ENCODE measurements around the gene BICDL2.
A peak's percentile ranks its signal among the peaks of the same experiment; 100 is the strongest.
"Not testable (repeated sequence)": the region's sequence is repeated elsewhere in the genome, so short reads cannot be mapped to it uniquely, and the experiment has no call there.

BICDL2 gene

DNA sequence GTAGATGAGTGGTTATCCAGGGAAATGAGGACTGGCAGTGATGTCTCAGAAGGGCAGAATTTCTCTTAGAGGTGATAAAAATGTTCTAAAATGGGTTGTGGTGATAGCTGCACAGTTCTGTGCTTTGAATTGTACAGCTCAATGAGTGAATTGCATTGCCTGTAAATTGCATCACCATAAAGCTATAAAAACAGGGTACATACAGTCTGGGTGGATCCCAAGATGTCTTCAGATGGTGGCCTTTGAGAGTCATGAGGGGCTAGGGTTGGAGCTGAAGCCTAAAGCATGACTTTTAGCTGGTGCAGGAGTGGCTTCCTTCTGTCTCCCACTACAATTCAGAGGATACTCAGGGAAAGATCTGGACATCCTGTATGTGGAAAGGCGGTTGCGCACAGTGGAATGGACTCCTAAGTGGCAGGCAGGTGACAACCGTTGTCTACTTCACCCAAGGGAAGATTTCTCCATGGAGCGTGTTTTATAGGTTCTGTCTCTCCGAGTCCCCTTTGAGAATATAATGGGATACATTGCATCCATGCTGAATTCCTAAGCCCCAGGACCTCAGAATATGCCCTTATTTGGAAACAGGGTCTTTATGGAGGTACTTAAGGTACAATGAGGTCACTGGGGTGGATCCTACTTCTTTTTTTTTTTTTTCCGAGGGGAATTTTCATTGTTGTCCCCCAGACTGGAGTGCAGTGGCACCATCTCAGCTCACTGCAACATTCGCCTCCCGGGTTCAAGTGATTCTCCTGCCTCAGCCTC, 27.1 kb upstream of the BICDL2 start:
- DNase-seq: no peak

DNA sequence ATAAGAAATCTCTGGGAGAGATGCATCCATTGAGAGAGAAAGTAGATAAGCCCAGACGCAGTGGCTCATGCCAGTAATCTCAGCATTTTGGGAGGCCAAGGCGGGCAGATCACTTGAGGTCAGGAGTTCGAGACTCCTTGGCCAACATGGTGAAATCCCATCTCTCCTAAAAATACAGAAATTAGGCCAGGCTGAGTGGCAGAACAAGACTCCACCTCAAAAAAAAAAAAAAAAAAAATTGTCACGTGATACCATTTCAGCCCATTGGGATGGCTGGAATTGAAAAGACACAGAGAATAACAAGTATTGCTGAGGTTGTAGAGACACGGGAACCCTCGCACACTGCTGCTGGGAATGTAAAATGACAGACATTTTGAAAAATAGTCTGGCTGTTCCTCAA, 25.8 kb upstream of the BICDL2 start:
- no peak for DNase-seq

DNA sequence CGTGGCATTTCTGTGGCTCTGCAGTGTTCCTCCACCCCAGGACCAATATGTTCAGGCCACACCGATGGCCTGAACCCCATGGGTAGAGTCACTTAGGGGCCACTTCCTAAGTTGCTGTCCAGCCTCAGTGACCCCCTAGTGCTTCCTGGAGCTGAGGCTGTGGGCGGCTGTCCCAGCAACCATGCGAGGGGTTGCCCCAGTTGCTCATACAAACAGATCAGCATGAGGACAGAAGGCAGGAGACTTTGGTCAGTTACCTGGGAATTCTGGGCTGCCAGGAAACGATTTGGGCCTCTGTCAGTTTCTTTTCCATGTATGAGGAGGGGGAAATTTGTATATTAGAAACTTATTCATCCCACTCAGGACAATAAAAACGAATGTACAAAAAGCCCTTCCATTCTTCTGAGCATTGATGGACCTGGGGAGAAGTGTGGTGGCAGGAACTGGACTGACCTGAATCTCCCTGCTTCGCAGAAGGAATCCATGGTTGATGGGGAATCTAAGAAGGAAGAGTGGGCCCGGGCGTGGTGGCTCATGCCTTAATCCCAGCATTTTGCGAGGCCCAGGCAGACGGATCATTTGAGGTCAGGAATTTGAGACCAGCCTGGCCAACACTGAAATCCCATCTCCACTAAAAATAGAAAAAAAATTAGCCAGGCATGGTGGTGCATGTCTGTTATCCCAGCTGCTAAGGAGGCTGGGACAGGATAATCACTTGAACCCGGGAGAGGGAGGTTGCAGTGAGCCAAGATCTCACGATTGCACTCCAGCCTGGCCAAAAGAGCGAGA, 23.8 kb upstream of the BICDL2 start:
- DNase-seq: no peak

DNA sequence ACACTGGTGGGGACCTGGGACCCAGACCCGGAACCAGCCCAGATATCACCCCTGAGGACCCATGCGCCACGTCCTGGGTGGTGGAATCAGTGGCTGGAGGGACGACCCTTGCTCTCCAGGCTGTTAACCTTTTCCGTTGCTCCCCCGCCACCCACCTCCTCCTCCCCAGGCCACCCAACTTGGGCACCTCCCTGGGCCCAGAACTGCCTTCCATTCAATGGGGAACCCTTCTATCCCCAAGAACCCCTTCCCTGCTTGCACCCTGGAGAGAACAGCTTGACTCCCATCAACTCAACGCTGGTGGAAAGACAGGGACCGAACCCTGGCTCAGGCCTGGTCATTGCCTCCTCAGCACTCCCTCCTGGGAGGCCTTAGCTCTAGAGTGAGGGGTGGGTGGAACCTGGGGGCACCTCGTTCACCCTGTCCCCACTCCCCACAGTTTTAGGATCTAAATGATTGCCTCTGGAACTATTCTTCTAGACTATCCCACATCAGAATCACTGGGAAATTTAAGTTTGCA, 23.0 kb upstream of the BICDL2 start:
- no peak for DNase-seq

DNA sequence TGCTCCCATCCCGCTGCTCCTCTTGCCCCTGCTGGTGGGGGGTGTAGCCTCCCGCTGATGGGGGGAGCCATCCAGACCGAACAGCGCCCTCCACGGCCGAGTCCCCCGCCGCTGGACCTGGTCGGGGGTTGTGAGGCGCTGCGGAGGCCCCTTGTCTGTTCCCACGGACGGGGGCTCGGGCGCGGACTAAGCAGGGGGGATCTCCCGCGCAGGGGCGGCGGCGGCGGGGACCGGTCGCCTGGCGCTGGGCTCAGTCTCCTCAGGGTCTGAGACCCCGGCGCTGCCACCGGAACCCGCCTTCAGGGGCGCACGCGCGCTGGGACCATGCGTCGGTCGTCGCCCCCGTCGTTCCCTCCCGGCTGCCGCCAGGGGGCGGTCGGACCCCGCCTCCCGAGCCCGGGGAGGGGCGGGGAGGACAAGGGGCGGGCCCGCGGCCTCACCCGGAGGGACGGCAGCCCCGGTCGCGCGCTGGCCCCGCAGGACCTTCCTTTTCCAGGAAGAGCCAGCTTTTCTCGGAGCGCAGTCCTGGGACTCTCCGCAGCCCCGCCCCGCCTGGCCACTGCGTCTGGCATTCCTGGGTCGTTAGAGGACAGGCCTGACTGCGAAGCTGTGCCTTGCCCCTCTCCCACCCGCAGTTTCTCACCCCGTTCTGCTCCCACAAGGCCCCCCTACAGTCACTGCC, 22.4 kb upstream of the BICDL2 start:
- peak; percentile 91 for DNase-seq

DNA sequence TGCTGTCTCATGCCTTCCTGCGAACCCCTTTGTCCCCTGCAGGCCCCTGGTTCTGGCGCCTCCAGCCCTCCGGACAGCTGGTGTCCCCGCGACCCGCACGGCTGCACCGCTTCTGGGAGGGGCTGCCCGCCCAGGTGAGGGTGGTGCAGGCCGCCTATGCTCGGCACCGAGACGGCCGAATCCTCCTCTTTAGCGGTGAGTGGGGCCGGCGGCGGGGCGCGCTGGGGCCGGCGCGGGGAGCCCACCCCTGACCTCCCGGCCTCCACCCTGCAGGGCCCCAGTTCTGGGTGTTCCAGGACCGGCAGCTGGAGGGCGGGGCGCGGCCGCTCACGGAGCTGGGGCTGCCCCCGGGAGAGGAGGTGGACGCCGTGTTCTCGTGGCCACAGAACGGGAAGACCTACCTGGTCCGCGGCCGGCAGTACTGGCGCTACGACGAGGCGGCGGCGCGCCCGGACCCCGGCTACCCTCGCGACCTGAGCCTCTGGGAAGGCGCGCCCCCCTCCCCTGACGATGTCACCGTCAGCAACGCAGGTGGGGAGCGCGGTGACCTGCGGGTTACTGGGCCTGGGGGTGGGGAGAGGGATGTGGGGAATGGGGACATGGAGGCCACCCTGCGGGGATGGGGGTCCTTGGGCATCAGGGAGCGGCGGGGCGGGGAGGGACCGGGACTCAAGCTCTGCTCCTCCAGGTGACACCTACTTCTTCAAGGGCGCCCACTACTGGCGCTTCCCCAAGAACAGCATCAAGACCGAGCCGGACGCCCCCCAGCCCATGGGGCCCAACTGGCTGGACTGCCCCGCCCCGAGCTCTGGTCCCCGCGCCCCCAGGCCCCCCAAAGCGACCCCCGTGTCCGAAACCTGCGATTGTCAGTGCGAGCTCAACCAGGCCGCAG, 21.6 kb upstream of the BICDL2 start:
- DNase-seq: peak; percentile 73

DNA sequence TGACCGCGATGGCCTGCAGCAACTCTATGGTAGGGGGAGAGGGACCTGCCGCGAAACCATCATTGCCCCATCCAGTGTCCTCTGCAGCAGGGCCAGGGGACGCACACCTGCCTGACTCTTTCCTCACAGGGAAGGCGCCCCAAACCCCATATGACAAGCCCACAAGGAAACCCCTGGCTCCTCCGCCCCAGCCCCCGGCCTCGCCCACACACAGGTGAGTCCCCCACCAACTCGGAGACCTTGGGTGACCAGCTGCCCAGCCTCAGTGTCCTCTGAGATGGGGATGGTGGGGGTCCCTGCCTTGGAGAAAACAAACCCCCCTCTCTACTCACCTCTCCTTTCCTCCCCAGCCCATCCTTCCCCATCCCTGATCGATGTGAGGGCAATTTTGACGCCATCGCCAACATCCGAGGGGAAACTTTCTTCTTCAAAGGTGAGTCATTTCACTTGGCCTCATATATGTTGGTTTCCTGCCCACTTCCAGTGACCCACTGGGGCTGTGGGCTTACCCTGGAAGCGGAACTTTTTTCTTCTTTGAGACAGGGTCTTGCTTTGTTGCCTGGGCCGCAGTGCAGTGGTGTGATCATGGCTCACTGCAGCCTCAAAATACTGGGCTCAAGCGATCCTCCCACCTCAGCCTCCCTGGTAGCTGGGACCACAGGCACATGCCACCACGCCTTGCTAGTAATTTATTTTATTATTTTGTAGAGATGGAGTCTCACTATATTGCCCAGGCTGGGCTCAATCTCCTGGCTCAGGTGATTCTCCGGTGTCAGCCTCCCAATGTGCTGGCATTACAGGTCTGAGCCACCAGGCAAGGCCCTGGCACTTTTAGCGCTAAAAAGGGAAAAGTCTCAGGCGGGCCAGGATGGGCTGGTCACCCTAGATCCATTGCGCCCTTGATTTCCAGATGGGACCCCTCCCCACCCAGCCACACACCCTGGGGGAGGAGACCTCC, 20.7 kb upstream of the BICDL2 start:
- DNase-seq: no peak

DNA sequence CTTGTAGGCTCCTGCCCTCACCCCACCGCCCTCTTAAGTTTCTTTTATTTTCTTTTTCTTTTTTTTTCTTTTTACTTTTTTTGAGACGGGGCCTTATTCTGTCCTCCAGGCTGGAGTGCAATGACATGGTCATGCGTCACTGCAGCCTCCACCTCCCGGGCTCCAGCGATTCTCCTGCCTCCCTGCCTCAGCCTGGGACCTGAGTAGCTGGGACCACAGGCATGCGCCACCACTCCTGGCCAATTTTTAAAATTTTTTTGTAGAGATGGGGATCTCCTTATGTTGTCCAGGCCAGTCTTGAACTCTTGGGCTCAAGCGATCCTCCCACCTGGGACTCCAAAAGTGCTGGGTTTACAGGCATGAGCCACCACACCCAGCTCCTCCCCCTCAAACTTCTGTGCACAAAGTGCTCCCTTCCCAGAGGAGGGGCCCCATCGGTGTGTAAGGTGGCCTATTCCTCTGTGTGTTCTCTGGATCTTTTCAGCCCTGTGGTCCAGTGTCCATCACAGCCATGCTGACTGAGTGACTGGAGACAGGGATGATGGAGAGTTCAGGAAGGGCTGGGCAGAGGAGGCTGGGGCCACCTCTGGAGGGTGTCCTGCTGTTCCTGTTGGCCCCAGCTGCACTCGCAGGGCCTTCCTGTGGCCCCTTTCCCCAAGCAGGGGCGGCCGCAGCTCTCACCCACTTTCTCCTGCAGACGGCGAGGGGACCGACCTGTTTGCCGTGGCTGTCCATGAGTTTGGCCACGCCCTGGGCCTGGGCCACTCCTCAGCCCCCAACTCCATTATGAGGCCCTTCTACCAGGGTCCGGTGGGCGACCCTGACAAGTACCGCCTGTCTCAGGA, 19.8 kb upstream of the BICDL2 start:
- DNase-seq: no peak

DNA sequence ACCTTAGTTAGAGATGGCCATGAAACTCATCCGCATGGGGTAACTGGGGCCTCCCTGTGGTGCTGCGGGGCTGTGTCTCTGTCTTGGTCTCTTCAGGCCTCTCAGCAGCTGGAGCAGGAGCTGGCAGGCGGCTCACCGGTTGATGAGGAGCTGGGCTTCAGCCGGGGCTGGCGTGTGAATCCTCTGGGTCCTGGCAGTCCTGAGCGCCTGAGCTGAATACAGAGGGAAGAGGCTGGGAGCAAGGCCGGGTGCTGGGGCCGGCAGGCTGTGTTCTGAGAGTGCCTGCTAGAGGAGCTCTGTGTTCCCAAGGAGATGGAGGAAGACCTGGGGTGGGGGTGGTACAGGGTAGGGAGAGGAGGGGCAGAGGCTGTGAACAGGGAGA, 19.0 kb upstream of the BICDL2 start:
- DNase-seq: not testable (repeated sequence)

DNA sequence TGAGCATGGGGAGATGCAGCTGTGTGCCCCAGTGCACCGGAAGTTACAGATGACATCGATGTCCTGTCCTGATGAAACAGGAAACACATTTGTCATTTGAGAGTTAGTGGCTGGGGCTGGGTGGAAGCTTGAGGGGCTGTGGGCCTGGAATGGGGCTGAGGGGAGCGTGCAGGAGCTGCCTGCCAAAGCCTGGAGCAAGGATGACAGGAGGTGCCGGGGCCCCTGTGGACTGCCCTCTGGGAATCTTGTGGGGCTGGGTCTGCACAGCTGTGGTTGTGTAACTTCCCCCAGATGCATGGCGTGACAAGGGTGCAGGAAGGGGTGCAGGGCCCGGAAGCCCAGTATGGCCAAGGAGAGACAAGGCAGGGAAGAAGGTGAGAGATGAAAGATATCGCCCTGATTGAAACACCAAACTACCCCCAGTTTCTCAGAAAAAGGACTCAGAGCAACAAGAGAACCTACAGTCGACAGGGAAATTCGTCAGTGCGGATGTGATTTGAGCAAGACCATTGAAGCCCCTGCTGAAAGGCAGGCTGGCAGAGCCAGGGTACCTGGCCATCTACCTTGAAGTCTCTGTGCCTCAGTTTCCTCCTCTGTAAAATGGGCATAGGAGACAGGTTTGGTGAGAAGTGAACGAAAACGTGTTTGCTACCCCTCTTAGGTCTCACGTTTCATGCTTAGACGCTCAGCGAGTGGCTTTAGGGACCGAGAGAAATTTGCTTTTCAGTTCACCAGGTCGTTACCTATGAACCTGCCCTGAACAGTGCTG, 18.4 kb upstream of the BICDL2 start:
- DNase-seq: peak; percentile 40

DNA sequence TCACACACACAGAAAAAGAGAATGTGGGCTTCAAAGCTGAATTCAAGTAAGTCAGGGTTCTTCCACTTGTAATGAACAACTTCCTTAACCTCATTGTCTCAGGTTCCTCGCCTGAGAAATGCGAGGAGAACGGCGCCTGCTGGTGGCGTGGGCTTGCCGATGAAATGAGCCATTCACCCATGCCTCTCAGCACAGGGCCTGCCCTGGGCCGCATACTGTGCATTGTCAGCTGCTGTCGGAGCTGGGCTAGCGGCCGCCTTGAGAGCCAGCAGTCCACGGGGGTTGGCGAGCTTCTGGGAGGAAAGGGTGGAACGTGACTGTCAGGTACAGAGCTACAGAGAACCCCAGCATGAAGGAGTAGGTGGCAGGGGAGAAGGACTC, 16.6 kb upstream of the BICDL2 start:
- DNase-seq: peak; percentile 53

DNA sequence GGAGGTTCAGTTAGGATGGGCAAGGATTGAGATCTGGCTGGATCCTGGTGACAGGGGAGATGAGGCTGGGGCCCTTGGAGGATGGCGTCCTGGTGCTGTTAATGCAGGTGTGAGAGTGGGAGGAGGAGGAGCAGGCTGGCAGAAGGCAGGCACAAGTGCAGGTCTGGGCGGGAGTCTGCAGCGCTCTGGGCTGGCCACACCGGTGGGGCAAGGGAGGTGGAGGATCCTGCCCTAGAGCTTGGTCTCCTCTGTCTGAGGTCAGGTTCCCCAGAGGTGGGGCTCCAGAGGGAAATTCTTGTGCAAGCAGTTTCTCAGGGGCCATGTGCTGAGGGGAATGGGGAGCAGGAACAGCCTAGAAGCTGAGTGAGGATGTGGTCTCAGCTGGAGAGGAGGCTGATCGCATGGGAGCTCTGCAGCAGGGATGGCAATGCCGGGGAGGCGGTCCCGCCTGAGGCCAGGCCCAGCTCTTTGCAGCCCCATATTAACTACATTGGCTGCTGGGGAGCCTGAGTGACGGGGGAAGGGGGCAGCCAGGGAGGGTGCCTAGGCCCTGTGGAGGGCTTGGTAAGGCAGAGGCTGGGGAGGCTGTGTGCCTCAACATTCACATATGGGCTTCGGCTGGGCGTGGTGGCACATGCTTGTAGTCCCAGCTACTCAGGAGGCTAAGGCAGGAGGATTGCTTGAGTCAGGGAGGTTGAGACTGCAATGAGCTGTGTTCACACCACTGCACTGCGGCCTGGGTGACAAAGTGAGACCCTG, 16.0 kb upstream of the BICDL2 start:
- not testable (repeated sequence) for DNase-seq

DNA sequence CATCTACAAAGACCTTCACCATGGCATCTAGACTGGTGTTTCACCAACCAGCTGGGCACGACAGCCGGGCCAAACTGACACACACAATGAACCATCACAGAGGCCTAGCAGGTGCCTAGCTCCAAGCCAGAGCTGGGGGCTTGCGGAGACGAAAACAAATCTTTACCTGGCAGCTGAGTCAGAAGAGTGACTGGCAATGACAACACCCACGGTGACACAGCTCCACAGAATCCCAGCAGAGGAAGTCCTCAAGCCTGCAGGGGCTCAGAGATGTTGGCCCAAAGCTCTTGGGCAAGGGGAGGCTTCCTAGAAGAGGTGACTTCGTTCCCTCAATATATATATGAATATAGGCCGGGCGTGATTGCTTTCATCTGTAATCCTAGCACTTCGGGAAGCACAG, 14.8 kb upstream of the BICDL2 start:
- DNase-seq: no peak

DNA sequence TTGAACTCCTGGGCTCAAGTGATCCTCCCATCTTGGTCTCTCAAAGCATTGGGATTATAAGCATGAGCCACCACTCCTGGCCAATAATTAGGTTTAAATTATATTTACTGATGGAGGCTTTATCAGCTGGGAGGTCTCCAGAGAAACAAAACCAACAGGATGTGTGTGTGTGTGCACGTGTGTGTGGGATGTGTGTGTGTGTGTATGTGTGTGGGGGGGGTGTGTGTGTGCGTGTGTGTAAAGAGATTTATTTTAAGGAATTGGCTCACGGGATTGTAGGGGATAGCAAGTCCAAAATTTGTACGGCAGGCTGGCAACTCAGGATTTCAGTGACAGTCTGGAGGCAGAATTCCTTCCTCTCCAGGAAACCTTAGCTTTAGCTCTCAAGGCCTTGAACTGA, 14.3 kb upstream of the BICDL2 start:
- no peak for DNase-seq

DNA sequence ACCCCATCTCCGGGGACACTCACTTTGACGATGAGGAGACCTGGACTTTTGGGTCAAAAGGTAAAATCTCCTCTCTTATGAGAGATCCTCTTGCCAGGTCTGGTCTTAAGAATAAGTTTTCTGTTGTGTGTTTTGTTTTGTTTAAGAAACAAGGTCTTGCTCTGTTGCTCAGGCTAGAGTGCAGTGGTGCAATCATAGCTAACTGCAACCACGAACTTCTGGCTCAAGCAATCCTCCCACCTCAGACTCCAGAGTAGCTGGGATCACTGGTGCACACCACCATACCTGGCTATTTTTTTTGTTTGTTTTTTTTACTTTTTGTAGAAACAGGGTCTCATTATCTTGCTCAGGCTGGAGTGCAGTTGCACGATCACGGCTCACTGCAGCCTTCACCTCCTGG, 13.7 kb upstream of the BICDL2 start:
- DNase-seq: no peak

DNA sequence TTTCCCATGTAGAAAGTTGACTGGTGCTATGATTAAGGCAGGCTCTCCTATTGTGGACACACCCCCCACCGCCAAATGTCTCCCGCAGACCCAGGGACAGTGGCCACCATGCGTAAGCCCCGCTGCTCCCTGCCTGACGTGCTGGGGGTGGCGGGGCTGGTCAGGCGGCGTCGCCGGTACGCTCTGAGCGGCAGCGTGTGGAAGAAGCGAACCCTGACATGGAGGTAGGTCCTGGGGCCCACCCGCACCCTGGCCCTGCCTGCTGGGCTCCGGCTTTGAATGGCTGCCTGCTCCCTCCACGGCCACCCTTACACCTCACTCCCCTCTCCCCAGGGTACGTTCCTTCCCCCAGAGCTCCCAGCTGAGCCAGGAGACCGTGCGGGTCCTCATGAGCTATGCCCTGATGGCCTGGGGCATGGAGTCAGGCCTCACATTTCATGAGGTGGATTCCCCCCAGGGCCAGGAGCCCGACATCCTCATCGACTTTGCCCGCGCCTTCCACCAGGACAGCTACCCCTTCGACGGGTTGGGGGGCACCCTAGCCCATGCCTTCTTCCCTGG, 13.3 kb upstream of the BICDL2 start:
- no peak for DNase-seq

DNA sequence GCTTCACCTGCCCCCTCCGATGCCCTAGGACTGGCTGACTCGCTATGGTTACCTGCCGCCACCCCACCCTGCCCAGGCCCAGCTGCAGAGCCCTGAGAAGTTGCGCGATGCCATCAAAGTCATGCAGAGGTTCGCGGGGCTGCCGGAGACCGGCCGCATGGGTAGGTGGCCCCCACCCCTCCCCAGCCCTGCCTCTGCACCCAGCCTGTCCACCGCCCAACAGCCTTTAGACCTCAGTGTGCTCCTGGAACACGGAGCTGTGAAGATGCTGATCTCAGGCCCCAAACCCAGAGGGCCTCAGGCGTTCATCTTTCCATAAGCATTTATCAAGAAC, 10.6 kb upstream of the BICDL2 start:
- DNase-seq: no peak

DNA sequence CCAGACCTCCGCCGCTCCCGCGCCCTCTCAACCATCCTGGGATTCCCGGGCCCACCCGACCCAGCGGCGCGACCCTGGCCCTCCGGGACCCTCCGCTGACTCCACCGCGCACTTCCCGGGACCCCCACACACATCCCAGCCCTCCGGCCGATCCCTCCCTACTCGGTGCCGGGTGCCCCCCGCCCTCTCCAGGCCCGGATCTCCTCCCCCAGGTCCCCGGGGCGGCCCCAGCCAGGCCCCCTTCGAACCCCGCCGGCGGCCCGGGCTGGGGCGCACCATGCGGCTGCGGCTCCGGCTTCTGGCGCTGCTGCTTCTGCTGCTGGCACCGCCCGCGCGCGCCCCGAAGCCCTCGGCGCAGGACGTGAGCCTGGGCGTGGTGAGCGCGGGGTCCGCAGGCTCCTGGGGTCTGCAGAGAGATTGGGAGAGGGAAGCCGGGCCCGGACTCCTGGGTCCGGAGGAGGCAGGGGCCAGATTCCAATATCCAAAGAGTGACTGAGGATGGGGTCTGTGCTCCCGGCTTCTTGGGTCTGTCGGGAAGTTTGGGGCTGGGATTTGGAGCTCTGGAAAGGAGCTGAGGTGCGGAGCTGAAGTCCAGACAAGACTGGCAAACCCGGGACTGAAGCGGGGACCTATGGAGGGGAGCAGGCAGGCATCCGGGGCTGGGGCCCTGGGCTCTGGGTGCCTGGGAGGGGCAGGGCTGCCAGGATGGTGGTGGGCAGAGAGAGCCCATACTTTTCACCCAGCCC, 10.1 kb upstream of the BICDL2 start:
- peak; percentile 30 for DNase-seq
